Naive thymus-derived CD8-positive, alpha-beta T cell (primary cell): ENCODE measurements around the gene GPC3. TPM values are rescaled to one million over a fixed set of nuclear protein-coding genes. Genes with fewer than 3 reads are reported as not detected.
"Not testable (repeated sequence)": the region's sequence is repeated elsewhere in the genome, so short reads cannot be mapped to it uniquely, and the experiment has no call there.

Experiments
- ATAC-seq, 2 donors: fragments of 150-1000 bp; cut with Tn5 transposase in 1 of 2; sonication (Bioruptor Pico), chemical (Tn5 transposase) in 1 of 2; 1 replicate in 1 of 2; 2 replicates in 1 of 2; pipeline ENCODE4 v1.10.0; 2021; ENCODE audit warnings: mild to moderate bottlenecking in 2 of 2, moderate library complexity in 2 of 2
- POLR2A ChIA-PET: fragments of 350-600 bp; sonication (Branson Sonifier 250); formaldehyde crosslinking; loops from one replicate; lab custom pipeline; 2021; ENCODE audit warnings: antibody characterized with exemption; lab: Charles Lee
- DNase-seq, 10 donors: peaks; one replicate each; pipeline versions ENCODE4 v3.0.0 to v3.0.0-alpha.2; 2020 to 2022
- H3K27ac Mint-ChIP-seq, 10 donors: one replicate each; pipeline ENCODE4 v1.8.0; 2020 to 2022; ENCODE audit warnings: mild to moderate bottlenecking in 10 of 10, mixed read lengths in 10 of 10, moderate library complexity in 4 of 10, inconsistent platforms in 1 of 10
- H3K27me3 Mint-ChIP-seq, 5 donors: one replicate each; pipeline ENCODE4 v1.8.0; 2021 to 2022; ENCODE audit warnings: mixed read lengths in 5 of 5
- H3K36me3 Mint-ChIP-seq, 3 donors: one replicate each; pipeline ENCODE4 v1.8.0; 2020 to 2022; ENCODE audit warnings: mixed read lengths in 3 of 3, mild to moderate bottlenecking in 2 of 3, inconsistent platforms in 1 of 3
- H3K4me1 Mint-ChIP-seq, 4 donors: one replicate each; pipeline ENCODE4 v1.8.0; 2021 to 2022; ENCODE audit warnings: mixed read lengths in 4 of 4
- H3K4me3 Mint-ChIP-seq, 10 donors: one replicate each; pipeline ENCODE4 v1.8.0; 2020 to 2022; ENCODE audit warnings: mild to moderate bottlenecking in 10 of 10, mixed read lengths in 10 of 10, moderate library complexity in 6 of 10, inconsistent platforms in 1 of 10
- H3K9me3 Mint-ChIP-seq, 9 donors: one replicate each; pipeline ENCODE4 v1.8.0; 2020 to 2022; ENCODE audit warnings: mixed read lengths in 9 of 9, mild to moderate bottlenecking in 3 of 9, inconsistent platforms in 1 of 9, moderate library complexity in 1 of 9
- polyA plus RNA-seq, 3 donors: library from polyadenylated mRNA; unstranded; fragments of 300-500 nt; fragmentation: Illumina TruSeq; gene quantifications; one replicate each; pipeline ENCODE4 v1.2.3, GENCODE V29; 2021
- total RNA-seq, 8 experiments: library from RNA in 2 of 8; stranded (reverse) in 2 of 8; gene quantifications; one replicate each; pipeline ENCODE4 v1.2.3 and lab custom pipeline; 2021 to 2026

The GPC3 gene
- total and polyA plus RNA-seq, 5 experiments from 2014 or later = 2.3 to 3.9 (median 2.6) TPM; not detected in 2

- Mint-ChIP-seq H3K36me3 (no peaks in the 10 kb centered on the region), H3K27ac (no peak overlapping the region), H3K27me3 (no peaks in the 10 kb centered on the region), H3K4me1 (peaks cover 13 to 43% (median 36%) of the 10 kb centered on the region in 4 donors), H3K9me3 (no peaks in the 10 kb centered on the region), H3K4me3 (no peak overlapping the region)
- DNase-seq (no peak), ATAC-seq (no peak)
- POLR2A ChIA-PET = no interaction called here
These were observed 242.6 kb downstream of the GPC3 start for GRCh38 chrX:133742602-133743305.

DNA sequence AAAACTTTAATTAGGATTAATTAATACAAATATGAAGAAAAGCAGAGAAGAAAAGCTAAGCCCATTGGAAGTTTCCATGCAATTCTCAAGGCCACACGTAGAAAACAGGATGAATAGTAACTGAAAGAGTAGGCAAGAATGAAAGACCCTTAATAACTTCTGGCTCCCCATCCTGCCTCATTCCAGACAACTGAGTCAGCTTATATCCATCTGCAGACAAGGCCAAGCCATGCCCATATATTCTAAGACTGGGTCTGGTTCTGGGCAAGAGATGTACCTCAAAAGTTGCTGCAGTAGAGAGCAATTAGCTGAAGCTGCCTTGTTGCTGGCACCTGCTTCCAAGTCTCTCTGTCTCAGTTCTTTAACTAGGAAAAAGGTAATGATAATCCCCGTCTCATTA is 244.1 kb downstream of the GPC3 start:
- Mint-ChIP-seq H3K27ac (no peak overlapping the region), H3K27me3 (no peaks in the 10 kb centered on the region), H3K36me3 (no peaks in the 10 kb centered on the region), H3K4me1 (peaks cover 11 to 30% (median 26%) of the 10 kb centered on the region in 4 donors), H3K4me3 (no peak overlapping the region), H3K9me3 (no peaks in the 10 kb centered on the region)
- ATAC-seq (no peak), DNase-seq (no peak)
- POLR2A ChIA-PET = no interaction called here

DNA sequence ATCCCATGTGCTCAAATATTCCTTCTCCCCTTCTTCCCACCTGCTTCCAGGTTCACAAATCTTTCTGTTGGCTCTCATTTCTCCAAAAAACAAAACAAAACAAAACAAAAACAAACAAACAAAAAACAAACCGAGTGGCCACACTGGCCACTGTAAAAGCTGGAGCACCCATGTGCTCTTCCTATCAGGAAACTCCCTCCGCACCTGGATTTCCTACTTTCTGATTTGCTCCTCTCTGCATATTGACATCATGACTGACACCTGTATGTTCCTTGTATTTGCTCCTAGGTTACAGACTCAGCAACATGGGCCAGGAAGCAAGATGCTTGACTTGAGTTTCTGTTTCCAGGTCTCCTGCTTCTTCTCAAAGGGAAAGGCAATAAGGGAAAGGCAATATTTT is 258.8 kb downstream of the GPC3 start:
- POLR2A ChIA-PET = no interaction called here

GRCh38 chrX:133726211-133726630 is 259.2 kb downstream of the GPC3 start:
- Mint-ChIP-seq H3K4me3 (no peak overlapping the region), H3K27ac (peak overlapping the region in 1 of 10 donors; percentile 57), H3K27me3 (no peaks in the 10 kb centered on the region), H3K4me1 (peaks cover 2 to 16% (median 7%) of the 10 kb centered on the region in 4 donors), H3K36me3 (no peaks in the 10 kb centered on the region), H3K9me3 (peaks cover 0 to 2% (median 0%) of the 10 kb centered on the region in 9 donors)
- no peak for DNase-seq
- ATAC-seq = no peak
- POLR2A ChIA-PET = no interaction called here

More for the DNA sequence above, 258.8 kb downstream of the GPC3 start:
- Mint-ChIP-seq H3K4me1 (peaks cover 2 to 16% (median 7%) of the 10 kb centered on the region in 4 donors), H3K36me3 (no peaks in the 10 kb centered on the region), H3K27ac (peak overlapping the region in 1 of 10 donors; percentile 57), H3K4me3 (no peak overlapping the region), H3K27me3 (no peaks in the 10 kb centered on the region), H3K9me3 (peaks cover 0 to 2% (median 0%) of the 10 kb centered on the region in 9 donors)
- no peak for DNase-seq
- ATAC-seq = no peak

GRCh38 chrX:133723930-133724329 is 261.5 kb downstream of the GPC3 start:
- H3K4me3 Mint-ChIP-seq = no peak overlapping the region
- no peak overlapping the region for H3K27ac Mint-ChIP-seq
- H3K9me3 Mint-ChIP-seq = peaks cover 0 to 3% (median 0%) of the 10 kb centered on the region in 9 donors
- H3K27me3 Mint-ChIP-seq = no peaks in the 10 kb centered on the region
- H3K36me3 Mint-ChIP-seq = peaks cover 0 to 3% (median 0%) of the 10 kb centered on the region in 3 donors
- POLR2A ChIA-PET = no interaction called here
- ATAC-seq = no peak
- DNase-seq = no peak
- peaks cover 2 to 16% (median 7%) of the 10 kb centered on the region in 4 donors for H3K4me1 Mint-ChIP-seq

GRCh38 chrX:133722756-133723155 is 262.6 kb downstream of the GPC3 start:
- Mint-ChIP-seq H3K9me3 (peaks cover 0 to 3% (median 0%) of the 10 kb centered on the region in 9 donors), H3K36me3 (peaks cover 0 to 3% (median 0%) of the 10 kb centered on the region in 3 donors), H3K27ac (peak overlapping the region in 8 of 10 donors; percentile 12 to 66 (median 48)), H3K4me3 (peak overlapping the region; percentile 8 to 75 (median 54)), H3K4me1 (peaks cover 3 to 18% (median 8%) of the 10 kb centered on the region in 4 donors), H3K27me3 (no peaks in the 10 kb centered on the region)
- DNase-seq (peak in 1 of 10 donors; percentile 6), ATAC-seq (peak in 1 of 2 donors; percentile 42)
- POLR2A ChIA-PET = no interaction called here

GRCh38 chrX:133720269-133720668 is 265.1 kb downstream of the GPC3 start:
- H3K4me3 Mint-ChIP-seq, H3K27ac Mint-ChIP-seq, H3K36me3 Mint-ChIP-seq, POLR2A ChIA-PET, H3K9me3 Mint-ChIP-seq, ATAC-seq, H3K27me3 Mint-ChIP-seq, DNase-seq: not testable (repeated sequence)
- H3K4me1 Mint-ChIP-seq = peaks cover 3 to 18% (median 13%) of the 10 kb centered on the region in 4 donors

GRCh38 chrX:133715715-133716114 is 269.7 kb downstream of the GPC3 start:
- Mint-ChIP-seq H3K27me3 (no peaks in the 10 kb centered on the region), H3K9me3 (peaks cover 0 to 3% (median 0%) of the 10 kb centered on the region in 9 donors), H3K4me1 (peaks cover 0 to 7% (median 6%) of the 10 kb centered on the region in 4 donors), H3K4me3 (no peak overlapping the region), H3K27ac (no peak overlapping the region), H3K36me3 (peaks cover 0 to 6% (median 0%) of the 10 kb centered on the region in 3 donors)
- no peak for ATAC-seq
- POLR2A ChIA-PET = no interaction called here
- no peak for DNase-seq

GRCh38 chrX:133709501-133709900 is 275.9 kb downstream of the GPC3 start:
- Mint-ChIP-seq H3K27me3 (no peaks in the 10 kb centered on the region), H3K36me3 (no peaks in the 10 kb centered on the region), H3K4me3 (no peak overlapping the region), H3K27ac (no peak overlapping the region), H3K9me3 (no peaks in the 10 kb centered on the region), H3K4me1 (no peaks in the 10 kb centered on the region)
- POLR2A ChIA-PET = no interaction called here
- DNase-seq = no peak
- no peak for ATAC-seq

DNA sequence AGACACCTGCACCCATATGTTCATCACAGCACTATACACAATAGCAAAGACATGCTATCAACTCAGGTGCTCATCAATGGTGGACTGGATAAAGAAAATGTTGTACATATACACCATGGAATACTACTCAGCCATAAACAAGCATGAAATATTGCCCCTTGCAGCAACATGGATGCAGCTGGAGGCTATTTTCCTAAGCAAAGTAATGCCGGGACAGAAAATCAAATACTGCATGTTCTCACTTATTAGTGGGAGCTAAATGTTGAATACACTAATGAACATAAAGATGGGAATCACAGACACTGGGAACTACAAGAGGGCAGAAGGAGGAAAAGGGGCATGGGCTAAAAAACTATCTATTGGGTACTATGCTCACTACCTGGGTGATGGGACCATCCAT is 278.5 kb downstream of the GPC3 start:
- no peaks in the 10 kb centered on the region for H3K27me3 Mint-ChIP-seq
- DNase-seq = no peak
- no peaks in the 10 kb centered on the region for H3K36me3 Mint-ChIP-seq
- no peak for ATAC-seq
- POLR2A ChIA-PET = no interaction called here
- H3K4me1 Mint-ChIP-seq = no peaks in the 10 kb centered on the region
- no peaks in the 10 kb centered on the region for H3K9me3 Mint-ChIP-seq
- H3K27ac Mint-ChIP-seq = no peak overlapping the region
- no peak overlapping the region for H3K4me3 Mint-ChIP-seq

DNA sequence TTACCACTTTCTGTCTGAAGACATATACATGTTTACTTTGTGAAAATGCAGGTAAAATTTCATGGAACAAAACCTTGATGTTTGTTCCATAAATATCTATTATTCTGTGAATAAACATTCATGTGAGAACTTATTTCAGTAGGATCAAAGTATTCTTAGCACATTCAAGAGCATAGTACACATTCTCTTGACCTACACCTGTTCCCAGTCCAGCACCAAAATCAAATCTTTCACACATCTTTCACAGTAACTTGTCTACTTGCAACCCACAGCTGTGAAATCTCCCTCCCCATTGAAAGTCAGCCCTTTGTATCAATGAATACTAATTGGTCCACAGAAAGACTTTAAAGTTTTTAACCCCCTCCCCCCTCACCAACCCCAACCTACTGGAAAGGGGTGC is 283.2 kb downstream of the GPC3 start:
- no peak for ATAC-seq
- no peak overlapping the region for H3K4me3 Mint-ChIP-seq
- peaks cover 0 to 2% (median 0%) of the 10 kb centered on the region in 4 donors for H3K4me1 Mint-ChIP-seq
- POLR2A ChIA-PET = no interaction called here
- no peaks in the 10 kb centered on the region for H3K9me3 Mint-ChIP-seq
- H3K36me3 Mint-ChIP-seq = no peaks in the 10 kb centered on the region
- no peak overlapping the region for H3K27ac Mint-ChIP-seq
- no peak for DNase-seq
- H3K27me3 Mint-ChIP-seq = no peaks in the 10 kb centered on the region

- ATAC-seq (no peak), DNase-seq (no peak)
- Mint-ChIP-seq H3K9me3 (peaks cover 0 to 3% (median 0%) of the 10 kb centered on the region in 9 donors), H3K4me1 (peaks cover 0 to 2% (median 0%) of the 10 kb centered on the region in 4 donors), H3K27me3 (no peaks in the 10 kb centered on the region), H3K36me3 (peaks cover 0 to 4% (median 0%) of the 10 kb centered on the region in 3 donors), H3K4me3 (no peak overlapping the region), H3K27ac (peak overlapping the region in 1 of 10 donors; percentile 51)
- POLR2A ChIA-PET = no interaction called here
These were observed 286.2 kb downstream of the GPC3 start for GRCh38 chrX:133699023-133699728.

GRCh38 chrX:133698298-133698697 is 287.1 kb downstream of the GPC3 start:
- H3K9me3 Mint-ChIP-seq = peaks cover 0 to 3% (median 0%) of the 10 kb centered on the region in 9 donors
- DNase-seq (peak in 2 of 10 donors; percentile 20 to 23), ATAC-seq (no peak)
- no peak overlapping the region for H3K4me3 Mint-ChIP-seq
- no peak overlapping the region for H3K27ac Mint-ChIP-seq
- peaks cover 0 to 4% (median 0%) of the 10 kb centered on the region in 3 donors for H3K36me3 Mint-ChIP-seq
- peaks cover 0 to 2% (median 0%) of the 10 kb centered on the region in 4 donors for H3K4me1 Mint-ChIP-seq
- POLR2A ChIA-PET = interaction anchor here (0.9 kb wide), 1 partner anchor 76 kb away, joined by 4 read pairs; no protein-coding TSS in a partner anchor
- no peaks in the 10 kb centered on the region for H3K27me3 Mint-ChIP-seq
